Colon (tissue), 2 donors: ENCODE results near the gene PRRC2A.

ENCODE experiments used
- FAIRE-seq: peaks from 2 replicates; lab custom pipeline; 2012; peaks lifted over from hg19 to GRCh38; lab: Jason Lieb, UNC
- donor health status: control.
- donor health status: control.

PRRC2A gene

DNA sequence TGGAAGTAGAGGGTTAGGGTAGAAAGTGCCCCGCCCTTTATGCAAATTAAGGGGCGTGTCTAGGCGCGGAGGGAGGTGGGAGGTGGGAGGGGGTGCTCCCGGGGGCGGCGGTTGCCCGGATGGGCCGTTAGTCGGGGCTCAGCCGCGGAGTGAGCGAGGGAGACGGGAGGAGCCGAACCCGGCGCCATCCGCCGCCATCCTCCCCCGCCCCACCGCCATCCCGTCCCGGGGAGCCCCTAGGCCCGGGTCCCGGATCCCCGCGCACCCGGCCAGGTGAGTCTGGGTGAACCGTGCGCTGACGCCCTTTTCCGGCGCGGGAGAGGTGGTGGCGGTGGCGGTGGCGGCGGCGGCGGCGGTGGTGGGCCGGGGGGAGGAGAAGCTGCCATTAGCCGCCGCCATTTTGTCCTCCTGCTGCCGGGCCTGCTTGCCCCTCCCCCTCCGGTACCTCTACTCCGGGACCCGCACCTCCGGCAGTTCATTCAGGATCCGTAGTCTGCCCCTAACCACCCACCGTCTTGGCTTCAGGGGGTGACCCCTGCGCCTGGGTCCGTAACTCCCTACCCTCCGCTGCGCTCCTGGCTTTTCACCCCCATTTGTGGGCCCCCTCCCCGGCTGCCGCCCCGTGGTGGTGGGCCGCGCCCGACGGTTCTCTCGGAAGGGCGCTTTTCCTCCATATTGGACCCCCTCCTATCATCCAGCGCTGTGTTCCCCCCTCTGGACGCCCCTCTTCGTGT lies at the start of gene PRRC2A:
Gene PRRC2A, plus strand, starts transcription at position 130 of the 734 bp plus-strand sequence. CDS start 2,075 bp downstream, outside the sequence.
- no peak for FAIRE-seq

DNA sequence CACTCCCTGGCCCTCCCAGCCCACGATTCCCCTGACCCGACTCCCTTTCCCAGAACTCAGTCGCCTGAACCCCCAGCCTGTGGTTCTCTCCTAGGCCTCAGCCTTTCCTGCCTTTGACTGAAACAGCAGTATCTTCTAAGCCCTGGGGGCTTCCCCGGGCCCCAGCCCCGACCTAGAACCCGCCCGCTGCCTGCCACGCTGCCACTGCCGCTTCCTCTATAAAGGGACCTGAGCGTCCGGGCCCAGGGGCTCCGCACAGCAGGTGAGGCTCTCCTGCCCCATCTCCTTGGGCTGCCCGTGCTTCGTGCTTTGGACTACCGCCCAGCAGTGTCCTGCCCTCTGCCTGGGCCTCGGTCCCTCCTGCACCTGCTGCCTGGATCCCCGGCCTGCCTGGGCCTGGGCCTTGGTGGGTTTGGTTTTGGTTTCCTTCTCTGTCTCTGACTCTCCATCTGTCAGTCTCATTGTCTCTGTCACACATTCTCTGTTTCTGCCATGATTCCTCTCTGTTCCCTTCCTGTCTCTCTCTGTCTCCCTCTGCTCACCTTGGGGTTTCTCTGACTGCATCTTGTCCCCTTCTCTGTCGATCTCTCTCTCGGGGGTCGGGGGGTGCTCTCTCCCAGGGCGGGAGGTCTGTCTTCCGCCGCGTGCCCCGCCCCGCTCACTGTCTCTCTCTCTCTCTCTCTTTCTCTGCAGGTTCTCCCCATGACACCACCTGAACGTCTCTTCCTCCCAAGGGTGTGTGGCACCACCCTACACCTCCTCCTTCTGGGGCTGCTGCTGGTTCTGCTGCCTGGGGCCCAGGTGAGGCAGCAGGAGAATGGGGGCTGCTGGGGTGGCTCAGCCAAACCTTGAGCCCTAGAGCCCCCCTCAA lies 48.2 kb upstream of the PRRC2A start, which contains the start of gene LTA:
Gene LTA, plus strand, starts transcription at position 249 of the 871 bp plus-strand sequence. Its CDS starts 454 bp downstream, at position 703.
- FAIRE-seq: no peak

- FAIRE-seq: no peak
Measured at GRCh38 chr6:31573239-31574105, 47.0 kb upstream of the PRRC2A start.

GRCh38 chr6:31574106-31575061 lies 46.1 kb upstream of the PRRC2A start:
- FAIRE-seq: no peak

- no peak for FAIRE-seq
Measured at GRCh38 chr6:31575335-31575901, 45.1 kb upstream of the PRRC2A start, which contains the start of gene TNF. Gene TNF, plus strand, starts transcription at chr6:31575565. Its CDS starts 177 bp downstream, at chr6:31575742.

DNA sequence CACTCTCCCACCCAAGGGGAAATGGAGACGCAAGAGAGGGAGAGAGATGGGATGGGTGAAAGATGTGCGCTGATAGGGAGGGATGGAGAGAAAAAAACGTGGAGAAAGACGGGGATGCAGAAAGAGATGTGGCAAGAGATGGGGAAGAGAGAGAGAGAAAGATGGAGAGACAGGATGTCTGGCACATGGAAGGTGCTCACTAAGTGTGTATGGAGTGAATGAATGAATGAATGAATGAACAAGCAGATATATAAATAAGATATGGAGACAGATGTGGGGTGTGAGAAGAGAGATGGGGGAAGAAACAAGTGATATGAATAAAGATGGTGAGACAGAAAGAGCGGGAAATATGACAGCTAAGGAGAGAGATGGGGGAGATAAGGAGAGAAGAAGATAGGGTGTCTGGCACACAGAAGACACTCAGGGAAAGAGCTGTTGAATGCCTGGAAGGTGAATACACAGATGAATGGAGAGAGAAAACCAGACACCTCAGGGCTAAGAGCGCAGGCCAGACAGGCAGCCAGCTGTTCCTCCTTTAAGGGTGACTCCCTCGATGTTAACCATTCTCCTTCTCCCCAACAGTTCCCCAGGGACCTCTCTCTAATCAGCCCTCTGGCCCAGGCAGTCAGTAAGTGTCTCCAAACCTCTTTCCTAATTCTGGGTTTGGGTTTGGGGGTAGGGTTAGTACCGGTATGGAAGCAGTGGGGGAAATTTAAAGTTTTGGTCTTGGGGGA lies 44.4 kb upstream of the PRRC2A start:
- no peak for FAIRE-seq

DNA sequence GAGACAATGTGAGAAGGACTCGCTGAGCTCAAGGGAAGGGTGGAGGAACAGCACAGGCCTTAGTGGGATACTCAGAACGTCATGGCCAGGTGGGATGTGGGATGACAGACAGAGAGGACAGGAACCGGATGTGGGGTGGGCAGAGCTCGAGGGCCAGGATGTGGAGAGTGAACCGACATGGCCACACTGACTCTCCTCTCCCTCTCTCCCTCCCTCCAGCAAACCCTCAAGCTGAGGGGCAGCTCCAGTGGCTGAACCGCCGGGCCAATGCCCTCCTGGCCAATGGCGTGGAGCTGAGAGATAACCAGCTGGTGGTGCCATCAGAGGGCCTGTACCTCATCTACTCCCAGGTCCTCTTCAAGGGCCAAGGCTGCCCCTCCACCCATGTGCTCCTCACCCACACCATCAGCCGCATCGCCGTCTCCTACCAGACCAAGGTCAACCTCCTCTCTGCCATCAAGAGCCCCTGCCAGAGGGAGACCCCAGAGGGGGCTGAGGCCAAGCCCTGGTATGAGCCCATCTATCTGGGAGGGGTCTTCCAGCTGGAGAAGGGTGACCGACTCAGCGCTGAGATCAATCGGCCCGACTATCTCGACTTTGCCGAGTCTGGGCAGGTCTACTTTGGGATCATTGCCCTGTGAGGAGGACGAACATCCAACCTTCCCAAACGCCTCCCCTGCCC lies 43.5 kb upstream of the PRRC2A start:
- no peak for FAIRE-seq

GRCh38 chr6:31577579-31577966 lies 42.9 kb upstream of the PRRC2A start:
- no peak for FAIRE-seq

DNA sequence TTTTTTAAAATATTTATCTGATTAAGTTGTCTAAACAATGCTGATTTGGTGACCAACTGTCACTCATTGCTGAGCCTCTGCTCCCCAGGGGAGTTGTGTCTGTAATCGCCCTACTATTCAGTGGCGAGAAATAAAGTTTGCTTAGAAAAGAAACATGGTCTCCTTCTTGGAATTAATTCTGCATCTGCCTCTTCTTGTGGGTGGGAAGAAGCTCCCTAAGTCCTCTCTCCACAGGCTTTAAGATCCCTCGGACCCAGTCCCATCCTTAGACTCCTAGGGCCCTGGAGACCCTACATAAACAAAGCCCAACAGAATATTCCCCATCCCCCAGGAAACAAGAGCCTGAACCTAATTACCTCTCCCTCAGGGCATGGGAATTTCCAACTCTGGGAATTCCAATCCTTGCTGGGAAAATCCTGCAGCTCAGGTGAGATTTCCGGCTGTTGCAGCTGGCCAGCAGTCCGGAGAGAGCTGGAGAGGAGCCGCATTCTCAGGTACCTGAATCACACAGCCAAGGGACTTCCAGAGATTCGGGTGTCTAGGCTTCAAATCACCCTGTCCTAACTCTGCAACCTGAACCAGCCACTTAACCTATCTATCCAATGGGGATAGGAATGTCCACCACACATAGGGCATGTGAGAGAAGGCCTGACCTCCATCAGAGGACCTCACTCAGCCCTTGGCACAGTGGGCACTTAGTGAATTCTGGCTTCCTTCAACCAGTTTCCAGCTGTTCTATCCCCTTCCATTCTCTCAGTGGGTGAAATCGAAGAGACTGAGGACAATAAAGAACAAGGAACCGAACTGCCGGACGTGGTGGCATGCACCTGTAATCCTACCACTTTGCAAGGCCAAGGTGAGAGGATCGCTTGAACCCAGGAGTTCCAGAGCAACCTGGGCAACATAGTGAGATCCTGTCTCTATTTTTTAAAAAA lies 42.1 kb upstream of the PRRC2A start:
- no peak for FAIRE-seq

DNA sequence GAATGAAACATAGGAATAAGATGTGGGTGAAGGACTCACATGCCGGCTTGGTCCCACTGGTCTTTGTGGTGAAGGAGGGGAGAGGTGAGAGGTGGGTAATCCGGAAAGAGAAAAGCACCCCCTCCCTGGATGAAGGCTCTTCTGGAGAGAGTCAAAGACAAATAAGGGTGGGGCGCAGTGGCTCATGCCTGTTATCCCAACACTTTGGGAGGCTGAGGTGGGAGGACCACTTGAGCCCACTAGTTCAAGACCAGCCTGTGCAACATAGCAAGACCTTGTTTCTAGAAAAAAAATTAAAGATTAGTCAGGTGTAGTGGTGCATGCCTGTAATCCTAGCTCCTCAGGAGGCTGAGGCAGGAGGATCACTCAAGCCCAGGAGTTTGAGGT lies 41.4 kb upstream of the PRRC2A start:
- FAIRE-seq: no peak

GRCh38 chr6:31579546-31580437 lies 40.7 kb upstream of the PRRC2A start:
- no peak for FAIRE-seq

DNA sequence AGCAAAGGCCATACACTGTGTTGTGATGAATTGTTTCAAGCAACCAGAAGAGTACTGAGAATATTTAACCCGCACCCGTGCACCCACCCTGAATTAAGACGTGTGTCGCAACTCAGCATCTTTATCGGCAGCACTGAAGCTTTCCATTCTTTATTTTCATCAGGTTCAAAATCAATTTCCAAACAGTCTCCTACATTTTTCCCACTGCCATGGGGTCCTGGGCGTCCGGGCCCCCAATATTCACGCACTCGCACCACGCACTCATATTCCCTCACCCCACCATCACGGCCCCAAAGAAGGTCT lies 40.1 kb upstream of the PRRC2A start:
- FAIRE-seq: no peak

DNA sequence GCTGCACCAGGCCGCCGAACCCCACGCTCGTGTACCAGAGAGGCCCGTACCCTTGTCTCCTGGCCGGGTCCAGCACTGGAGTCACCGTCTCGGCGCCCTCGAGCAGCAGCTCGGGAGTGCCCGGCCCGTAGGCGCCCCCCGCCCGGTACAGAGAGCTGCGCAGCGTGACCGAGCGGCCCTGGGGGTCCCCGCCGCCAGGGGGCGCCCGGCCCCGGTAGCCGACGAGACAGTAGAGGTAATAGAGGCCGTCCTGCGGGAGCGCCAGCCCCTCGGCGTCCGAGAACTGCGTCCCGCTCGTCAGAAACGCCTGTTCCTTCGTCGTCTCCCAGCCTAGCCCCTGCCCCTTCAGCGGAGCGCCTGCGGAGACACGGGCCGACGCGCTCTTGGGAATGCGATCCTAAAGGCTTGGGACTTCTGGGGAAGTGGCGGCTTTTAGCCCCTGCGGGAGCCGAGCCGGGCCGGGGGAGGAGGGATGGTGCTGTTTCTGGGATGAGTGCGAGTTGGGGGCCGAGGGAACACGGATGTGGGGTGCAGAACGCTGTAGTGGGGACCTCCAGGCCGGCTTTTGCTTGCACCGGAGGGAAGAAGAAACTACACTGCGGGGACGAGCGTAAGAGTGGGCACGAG lies 39.6 kb upstream of the PRRC2A start:
- FAIRE-seq: no peak

DNA sequence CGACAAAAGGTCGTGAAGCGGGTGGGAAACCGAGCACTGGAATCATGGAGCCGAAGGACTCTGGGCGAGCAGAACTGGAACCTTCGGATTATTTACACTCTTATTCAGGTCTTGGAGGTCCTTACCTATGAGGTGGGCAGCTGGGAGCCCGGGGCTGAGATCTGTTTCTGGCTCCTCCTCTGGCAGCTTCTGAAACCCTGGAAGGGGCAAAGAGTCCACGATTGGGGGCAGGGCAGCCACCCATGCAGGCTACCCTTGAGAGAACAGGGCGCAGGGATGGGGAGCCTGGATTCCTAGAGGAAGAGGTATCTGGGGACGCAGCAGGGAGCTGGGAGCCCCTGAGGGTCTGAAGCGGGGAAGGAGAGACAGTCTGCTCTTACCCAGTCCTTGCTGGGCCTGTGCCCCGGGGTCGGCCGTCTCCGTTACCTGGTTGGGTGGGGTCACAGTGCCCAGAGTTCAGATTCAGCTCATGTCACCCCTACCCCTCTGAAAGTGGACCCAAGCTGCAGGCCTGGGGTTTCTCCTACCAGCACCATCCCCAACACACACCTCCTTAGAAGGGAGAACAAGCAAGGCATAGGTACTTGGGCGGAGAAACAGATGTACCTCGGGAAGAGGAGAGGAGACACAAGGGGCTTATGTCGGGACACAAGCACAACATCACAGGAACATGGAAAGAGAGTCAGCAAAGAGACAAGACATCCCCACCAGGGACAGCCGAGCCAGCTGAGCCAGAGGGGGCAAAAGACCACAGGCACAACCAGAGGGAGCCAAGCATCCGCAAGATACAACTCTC lies 38.9 kb upstream of the PRRC2A start:
- no peak for FAIRE-seq

GRCh38 chr6:31582230-31582643 lies 38.3 kb upstream of the PRRC2A start, which contains the start of gene LTB:
Gene LTB, minus strand, starts transcription at chr6:31582424. Its CDS starts 7 bp downstream, at chr6:31582417.
- no peak for FAIRE-seq

- no peak for FAIRE-seq
Measured at GRCh38 chr6:31585491-31585890, 35.0 kb upstream of the PRRC2A start.
